Gastrocnemius medialis (tissue), 4 donors: ENCODE measurements around the gene ATP10D. TPM values are rescaled to one million over a fixed set of nuclear protein-coding genes. Genes with fewer than 3 reads are reported as not detected.

ENCODE experiments used
- ATAC-seq, 2 donors: fragments of 150-250 bp; one replicate each; pipeline ENCODE4 v1.9.1; 2016
- DNase-seq, 2 donors: peaks; one replicate each; pipeline ENCODE4 v3.0.0-alpha.2; 2019
- H3K27ac ChIP-seq, 4 donors: fragments of 200-600 bp; sonication (generic); 1 replicate in 1 of 4; 2 replicates in 3 of 4; pipeline ENCODE4 v1.5.1; 2016 to 2018; ENCODE audit warnings: mild to moderate bottlenecking in 2 of 4, moderate library complexity in 1 of 4
- H3K27me3 ChIP-seq, 3 donors: fragments of 200-600 bp; sonication (generic) in 2 of 3; 1 replicate in 1 of 3; 2 replicates in 2 of 3; pipeline versions ENCODE4 v1.5.1 to v1.6.0; 2016 to 2019; ENCODE audit warnings: mild to moderate bottlenecking in 1 of 3, moderate library complexity in 1 of 3
- H3K36me3 ChIP-seq, 2 donors: fragments of 200-600 bp; sonication (generic) in 1 of 2; one replicate each; pipeline ENCODE4 v1.5.1; 2017 to 2018
- H3K4me1 ChIP-seq, 2 donors: fragments of 200-600 bp; sonication (generic) in 1 of 2; one replicate each; pipeline ENCODE4 v1.5.1; 2016 to 2017; ENCODE audit warnings: mild to moderate bottlenecking in 2 of 2
- H3K4me3 ChIP-seq, 4 donors: fragments of 200-600 bp; sonication (generic) in 3 of 4; 1 replicate in 1 of 4; 2 replicates in 3 of 4; pipeline ENCODE4 v1.5.1; 2016 to 2019; ENCODE audit warnings: mild to moderate bottlenecking in 2 of 4
- H3K9me3 ChIP-seq, 3 donors: fragments of 200-600 bp; sonication (generic) in 2 of 3; 1 replicate in 1 of 3; 2 replicates in 2 of 3; pipeline ENCODE4 v1.5.1; 2016 to 2019
- CTCF ChIP-seq, 5 experiments: fragments of 450-650 bp in 3 of 5; fragments of 200-600 bp in 2 of 5; sonication (generic) in 2 of 5; IDR thresholded peaks in 4 of 5; conservative IDR thresholded peaks in 1 of 5; 1 replicate in 4 of 5; 2 replicates in 1 of 5; pipeline ENCODE4 v1.5.1; 2016 to 2019; ENCODE audit warnings: antibody characterized with exemption in 5 of 5, mild to moderate bottlenecking in 3 of 5, moderate library complexity in 3 of 5
- POLR2A ChIP-seq, 2 donors: fragments of 450-650 bp; IDR thresholded peaks; one replicate each; pipeline ENCODE4 v1.6.1; 2017; ENCODE audit warnings: antibody characterized with exemption in 2 of 2, mild to moderate bottlenecking in 2 of 2, moderate library complexity in 2 of 2
- in situ Hi-C, 4 donors: fragments of 200-750 bp; cut with MboI; loops; one replicate each; pipeline versions ENCODE4 v1.15.0 to v1.8.0; 2017; ENCODE audit warnings: low sequenced_read_pairs in 4 of 4
- intact Hi-C: fragments of 100-400 bp; cut with DNase I; formaldehyde crosslinking; loops from one replicate; pipeline ENCODE4 v1.15.1; 2023; ENCODE audit warnings: low total_unique reads
- total RNA-seq, 4 donors: library from RNA; depleted of rRNA; stranded (reverse); fragments of >200 nt; gene quantifications; one replicate each; pipeline versions ENCODE4 v1.1.0 to v1.2.3, GENCODE V29; 2016

Gene ATP10D
- total RNA-seq, 4 donors from 2014 or later, result 1.5 to 3.2 (median 2.8) TPM

GRCh38 chr4:47606482-47606881 lies 121.4 kb downstream of the ATP10D start:
- no peak for ATAC-seq
- no peak for TF ChIP-seq POLR2A (IDR thresholded peaks at IDR 0.05)
- no peak for TF ChIP-seq CTCF (IDR thresholded peaks at IDR 0.05 in 4 of 5, conservative IDR thresholded peaks at IDR 0.05 in 1 of 5)
- H3K4me1 ChIP-seq, result no peaks in the 10 kb centered on the region
- no peaks in the 10 kb centered on the region for H3K9me3 ChIP-seq
- H3K27ac ChIP-seq, result no peak overlapping the region
- in situ Hi-C loops (no loop called here), intact Hi-C loops (no loop called here)
- no peak overlapping the region for H3K4me3 ChIP-seq
- DNase-seq, result no peak
- no peaks in the 10 kb centered on the region for H3K36me3 ChIP-seq
- no peaks in the 10 kb centered on the region for H3K27me3 ChIP-seq

- Histone ChIP-seq H3K36me3 (no peaks in the 10 kb centered on the region), H3K9me3 (no peaks in the 10 kb centered on the region), H3K27me3 (no peaks in the 10 kb centered on the region), H3K4me3 (no peak overlapping the region), H3K4me1 (no peaks in the 10 kb centered on the region), H3K27ac (no peak overlapping the region)
- ATAC-seq (no peak), DNase-seq (no peak)
- TF ChIP-seq CTCF (IDR thresholded peaks at IDR 0.05 in 4 of 5, conservative IDR thresholded peaks at IDR 0.05 in 1 of 5) (no peak), POLR2A (IDR thresholded peaks at IDR 0.05) (no peak)
- in situ Hi-C loops (no loop called here), intact Hi-C loops (no loop called here)
Observed at GRCh38 chr4:47612116-47613023, 127.3 kb downstream of the ATP10D start.

- no peak for DNase-seq
- in situ Hi-C loops, result no loop called here
Observed at GRCh38 chr4:47615385-47615784, 130.3 kb downstream of the ATP10D start.

GRCh38 chr4:47617607-47618006 lies 132.5 kb downstream of the ATP10D start:
- TF ChIP-seq CTCF (IDR thresholded peaks at IDR 0.05 in 4 of 5, conservative IDR thresholded peaks at IDR 0.05 in 1 of 5) (no peak), POLR2A (IDR thresholded peaks at IDR 0.05) (no peak)
- intact Hi-C loops, result no loop called here
- no peaks in the 10 kb centered on the region for H3K9me3 ChIP-seq
- ATAC-seq, result no peak
- in situ Hi-C loops, result no loop called here
- no peak for DNase-seq
- H3K36me3 ChIP-seq, result no peaks in the 10 kb centered on the region
- H3K4me1 ChIP-seq, result no peaks in the 10 kb centered on the region
- no peak overlapping the region for H3K4me3 ChIP-seq
- no peak overlapping the region for H3K27ac ChIP-seq
- no peaks in the 10 kb centered on the region for H3K27me3 ChIP-seq

More at GRCh38 chr4:47615385-47615784, 130.3 kb downstream of the ATP10D start:
- ATAC-seq, result no peak
- TF ChIP-seq POLR2A (IDR thresholded peaks at IDR 0.05) (no peak), CTCF (IDR thresholded peaks at IDR 0.05 in 4 of 5, conservative IDR thresholded peaks at IDR 0.05 in 1 of 5) (no peak)
- Histone ChIP-seq H3K36me3 (no peaks in the 10 kb centered on the region), H3K9me3 (no peaks in the 10 kb centered on the region), H3K4me1 (no peaks in the 10 kb centered on the region), H3K27ac (no peak overlapping the region), H3K27me3 (no peaks in the 10 kb centered on the region), H3K4me3 (no peak overlapping the region)
- intact Hi-C loops, result no loop called here
